ENCODE data around the gene UBXN4.

UBXN4 gene

GRCh38 chr2:135825550-135826176 lies 84.0 kb downstream of the UBXN4 start:
- H3K4me3 ChIP-seq (ENCODE audit: control insufficient read depth, low read depth, low read length) = no peak overlapping the region
- TF ChIP-seq CTCF (IDR thresholded peaks at IDR 0.05; ENCODE audit: control insufficient read depth, insufficient read depth, low read depth, low read length, missing control alignments) = no peak
- no peak for DNase-seq (ENCODE audit: low read depth)

GRCh38 chr2:135826544-135826943 lies 84.9 kb downstream of the UBXN4 start:
- no peak for TF ChIP-seq CTCF (IDR thresholded peaks at IDR 0.05; ENCODE audit: control insufficient read depth, insufficient read depth, low read depth, low read length, missing control alignments)
- no peak overlapping the region for H3K4me3 ChIP-seq (ENCODE audit: control insufficient read depth, low read depth, low read length)
- DNase-seq (ENCODE audit: low read depth) = no peak

- no peak for TF ChIP-seq CTCF (IDR thresholded peaks at IDR 0.05; ENCODE audit: control insufficient read depth, insufficient read depth, low read depth, low read length, missing control alignments)
- no peak for DNase-seq (ENCODE audit: low read depth)
- no peak overlapping the region for H3K4me3 ChIP-seq (ENCODE audit: control insufficient read depth, low read depth, low read length)
Observed at GRCh38 chr2:135829378-135830135, 87.9 kb downstream of the UBXN4 start.

GRCh38 chr2:135831180-135831812 lies 89.6 kb downstream of the UBXN4 start:
- no peak overlapping the region for H3K4me3 ChIP-seq (ENCODE audit: control insufficient read depth, low read depth, low read length)
- TF ChIP-seq CTCF (IDR thresholded peaks at IDR 0.05; ENCODE audit: control insufficient read depth, insufficient read depth, low read depth, low read length, missing control alignments) = no peak
- no peak for DNase-seq (ENCODE audit: low read depth)

- DNase-seq (ENCODE audit: low read depth) = no peak
- no peak overlapping the region for H3K4me3 ChIP-seq (ENCODE audit: control insufficient read depth, low read depth, low read length)
- TF ChIP-seq CTCF (IDR thresholded peaks at IDR 0.05; ENCODE audit: control insufficient read depth, insufficient read depth, low read depth, low read length, missing control alignments) = no peak
Observed at GRCh38 chr2:135832891-135833290, 91.2 kb downstream of the UBXN4 start.

Data from AG09309 (cell line).